HG02798 (cell line): ENCODE measurements around the gene SLC22A25.
"Not testable (repeated sequence)": the region's sequence is repeated elsewhere in the genome, so short reads cannot be mapped to it uniquely, and the experiment has no call there.

ENCODE experiments used
- ATAC-seq: cut with Tn5 transposase; IDR thresholded peaks from one replicate; pipeline ENCODE4 v1.9.1; 2021; ENCODE audit warnings: mild to moderate bottlenecking; ENCODE audit not compliant: unreplicated experiment, poor library complexity

Gene SLC22A25

GRCh38 chr11:63243533-63243932 is at the start of gene SLC22A25:
TSS of gene SLC22A25 (minus strand) at chr11:63243599. CDS start at chr11:63229652, 13,947 bp downstream.
- ATAC-seq = no peak

- no peak for ATAC-seq
Observed at GRCh38 chr11:63290285-63290684, 46.9 kb upstream of the SLC22A25 start.

- no peak for ATAC-seq
Observed at GRCh38 chr11:63289658-63290057, 46.3 kb upstream of the SLC22A25 start.

DNA sequence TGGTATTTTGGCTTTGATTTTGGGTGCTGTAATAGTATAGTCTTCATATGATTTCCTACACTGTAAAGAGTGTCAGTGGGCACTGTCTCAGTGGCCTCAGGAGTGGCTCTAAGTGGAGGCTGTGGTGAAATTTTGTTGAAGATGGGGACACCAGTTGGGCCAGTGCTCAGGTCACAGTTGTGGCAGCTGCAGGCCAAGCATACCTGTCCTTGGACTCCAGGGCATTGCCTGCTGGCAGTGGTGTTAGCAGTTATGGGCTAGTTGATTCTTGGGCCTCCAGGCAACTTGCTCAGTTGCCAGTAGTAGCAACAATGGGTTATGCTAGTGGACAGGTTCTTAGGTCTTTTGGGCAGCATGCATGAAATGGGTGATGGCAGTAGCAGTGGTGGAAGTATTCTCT is 39.2 kb upstream of the SLC22A25 start:
- no peak for ATAC-seq

- no peak for ATAC-seq
Observed at GRCh38 chr11:63280920-63281319, 37.5 kb upstream of the SLC22A25 start.

GRCh38 chr11:63277345-63277943 is 34.0 kb upstream of the SLC22A25 start:
- no peak for ATAC-seq

- ATAC-seq = no peak
Observed at GRCh38 chr11:63274776-63275175, 31.4 kb upstream of the SLC22A25 start.

DNA sequence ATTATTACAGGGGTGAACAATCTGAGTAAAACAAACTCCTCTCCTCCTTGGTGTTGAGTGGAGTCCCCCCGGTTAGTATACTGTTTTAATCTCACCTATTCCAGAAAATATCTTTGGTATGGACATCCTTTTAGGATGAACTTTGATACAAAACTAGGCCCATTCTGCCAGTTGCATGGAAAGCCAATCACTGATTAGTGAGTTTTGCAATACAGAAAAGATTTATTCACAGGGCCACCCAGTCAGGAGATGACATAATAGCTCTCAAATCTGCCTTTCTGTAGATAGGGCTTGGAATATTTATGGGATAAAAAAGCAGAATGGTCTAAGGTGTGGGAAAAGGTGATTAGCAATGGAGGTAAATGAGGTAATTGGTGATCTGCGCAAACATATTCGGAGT is 30.3 kb upstream of the SLC22A25 start:
- no peak for ATAC-seq

- no peak for ATAC-seq
Observed at GRCh38 chr11:63262547-63262946, 19.1 kb upstream of the SLC22A25 start.

GRCh38 chr11:63251312-63251711 is 7.9 kb upstream of the SLC22A25 start:
- no peak for ATAC-seq

DNA sequence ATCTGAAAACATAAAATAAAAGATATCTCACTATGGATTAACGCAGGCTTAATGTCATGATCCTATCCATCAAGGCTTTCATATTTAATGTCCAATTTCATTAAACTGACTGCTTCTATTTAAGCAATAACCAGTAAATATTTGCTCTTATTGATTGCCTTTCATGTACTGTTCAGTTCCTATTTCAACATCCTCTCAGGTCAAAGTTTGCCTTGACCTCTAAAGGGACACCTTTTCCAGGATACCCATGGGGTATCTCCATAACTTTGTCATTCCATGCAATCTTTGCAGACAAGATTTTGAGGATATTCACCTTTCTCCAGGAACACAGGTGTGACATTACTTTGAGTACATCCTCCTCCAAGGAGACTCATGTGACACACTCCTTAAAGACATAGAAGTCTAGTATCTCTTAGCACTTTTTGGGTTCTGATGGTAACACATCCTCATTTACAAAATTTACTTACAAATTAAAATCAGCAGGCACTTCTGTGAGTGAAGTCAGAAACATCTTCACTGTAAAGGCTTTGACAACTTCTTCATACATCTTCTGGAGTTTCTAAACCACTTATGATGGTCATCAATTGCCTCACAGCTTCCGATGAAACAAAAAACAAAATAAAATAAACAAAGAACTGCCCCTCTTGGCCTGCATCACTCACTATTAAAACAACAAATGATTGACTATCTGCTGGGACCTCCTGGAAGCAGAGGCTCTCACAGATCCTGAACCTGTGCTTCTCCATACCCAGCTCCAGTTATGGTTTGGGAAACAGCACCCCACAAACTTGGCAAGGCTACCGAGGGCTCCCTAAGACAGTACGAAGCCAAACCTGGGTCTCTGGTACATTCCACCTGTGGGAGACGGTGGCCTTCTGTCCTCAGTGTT is 7.0 kb upstream of the SLC22A25 start:
- no peak for ATAC-seq

DNA sequence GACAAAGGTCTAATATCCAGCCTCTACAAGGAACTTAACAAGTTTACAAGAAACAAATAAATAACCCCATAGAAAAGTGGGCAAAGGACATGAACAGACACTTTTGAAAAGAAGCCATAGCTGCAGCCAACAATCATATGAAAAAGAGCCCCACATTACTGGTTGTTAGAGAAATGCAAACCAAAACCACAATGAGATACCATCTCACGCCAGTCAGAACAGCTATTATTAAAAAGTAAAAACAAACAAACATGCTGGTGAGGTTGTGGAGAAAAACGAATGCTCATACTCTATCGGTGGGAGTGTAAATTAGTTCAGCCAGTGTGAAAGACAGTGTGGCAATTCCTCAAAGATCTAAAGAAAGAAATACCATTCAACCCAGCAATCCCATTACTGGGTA is 5.6 kb upstream of the SLC22A25 start:
- no peak for ATAC-seq

- not testable (repeated sequence) for ATAC-seq
Observed at GRCh38 chr11:63247237-63248002, 4.0 kb upstream of the SLC22A25 start.

GRCh38 chr11:63246045-63246444 is 2.6 kb upstream of the SLC22A25 start:
- no peak for ATAC-seq

- no peak for ATAC-seq
Observed at GRCh38 chr11:63244862-63245261, 1.5 kb upstream of the SLC22A25 start.

- ATAC-seq = no peak
Observed at GRCh38 chr11:63242089-63242781, 1.2 kb downstream of the SLC22A25 start.

GRCh38 chr11:63240791-63241379 is 2.5 kb downstream of the SLC22A25 start:
- no peak for ATAC-seq

DNA sequence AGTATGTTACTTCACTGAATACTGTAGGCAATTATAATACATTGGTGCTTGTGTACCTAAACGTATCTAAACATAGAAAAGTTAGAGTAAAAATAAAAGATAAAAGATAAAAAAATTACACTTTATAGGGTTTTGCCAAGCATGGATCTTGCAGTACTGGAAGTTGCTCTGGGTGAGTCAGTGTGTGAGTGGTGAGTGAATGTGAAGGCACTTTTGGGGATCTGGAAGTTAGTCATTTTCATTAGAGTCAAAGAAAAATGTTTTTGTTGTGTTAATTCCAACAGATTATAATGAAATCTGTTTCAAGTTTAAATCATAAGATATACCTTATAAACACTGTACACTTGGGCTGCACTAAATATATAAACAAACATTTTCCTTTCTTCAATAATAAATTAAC is 3.3 kb downstream of the SLC22A25 start:
- ATAC-seq = no peak

DNA sequence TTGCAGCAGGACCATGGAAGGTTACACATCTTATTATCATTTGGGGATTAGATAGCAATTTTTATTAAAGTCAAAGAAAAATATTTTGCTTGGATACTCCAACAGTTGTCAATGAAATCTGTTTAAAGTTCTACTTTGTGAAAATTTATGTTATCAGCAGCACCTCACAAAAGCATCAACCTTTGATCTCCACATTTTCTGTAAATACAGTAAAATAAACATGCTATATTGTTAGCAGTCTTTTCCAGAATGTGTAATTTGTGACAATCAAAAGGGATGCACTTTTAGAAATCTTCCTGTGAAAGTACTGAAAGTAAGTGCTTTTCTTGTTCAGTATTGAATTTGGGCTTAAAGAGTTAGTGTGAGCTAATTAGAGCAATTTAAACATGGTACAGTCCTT is 4.1 kb downstream of the SLC22A25 start:
- no peak for ATAC-seq

DNA sequence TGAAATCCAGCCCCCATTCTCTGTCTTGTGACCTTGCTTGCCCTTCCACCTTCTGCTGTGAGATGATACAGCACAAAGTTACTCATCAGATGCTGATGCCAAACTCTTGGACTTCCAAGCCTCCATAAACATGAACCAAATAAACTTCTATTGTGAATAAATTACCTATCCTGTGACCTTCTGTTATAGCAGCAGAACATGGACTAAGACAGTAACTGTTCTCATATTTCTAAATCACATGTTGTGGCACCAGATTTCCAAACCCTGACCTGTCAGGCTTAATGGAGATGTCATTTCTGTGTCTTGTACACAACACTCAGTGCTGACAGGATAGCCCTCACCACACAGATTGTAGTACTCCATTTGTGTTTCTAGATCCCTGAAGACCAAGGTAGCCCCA is 6.0 kb downstream of the SLC22A25 start:
- ATAC-seq = no peak
